Prostate gland (tissue), 2 donors: Measurements from ENCODE around the gene C22orf31. TPM values are rescaled to one million over a fixed set of nuclear protein-coding genes. Genes with fewer than 3 reads are reported as not detected.

Experiments used
- DNase-seq: peaks from one replicate; pipeline ENCODE4 v3.0.0-alpha.2; 2019; ENCODE audit warnings: low spot score
- H3K27ac ChIP-seq, 2 donors: fragments of 200-600 bp; sonication (generic); 2 replicates each; pipeline ENCODE4 v1.5.1; 2017 to 2019
- H3K27me3 ChIP-seq: fragments of 200-600 bp; sonication (generic); replicated peaks from 2 replicates; pipeline ENCODE4 v1.5.1; 2019; ENCODE audit not compliant: insufficient read depth
- H3K36me3 ChIP-seq, 2 donors: fragments of 200-600 bp; sonication (generic); 1 replicate in 1 of 2; 2 replicates in 1 of 2; pipeline versions ENCODE4 v1.5.1 to v1.8.1; 2017 to 2019
- H3K4me1 ChIP-seq: fragments of 200-600 bp; sonication (generic); replicated peaks from 2 replicates; pipeline ENCODE4 v1.5.1; 2019
- H3K4me3 ChIP-seq, 2 donors: fragments of 200-600 bp; sonication (generic); 2 replicates each; pipeline ENCODE4 v1.5.1; 2017 to 2019
- H3K9me3 ChIP-seq: fragments of 200-600 bp; sonication (generic); 2 replicates; pipeline ENCODE4 v1.5.1; 2017
- POLR2A ChIP-seq: fragments of 450-650 bp; IDR thresholded peaks from one replicate; pipeline ENCODE4 v1.6.1; 2016; ENCODE audit warnings: antibody characterized with exemption, mild to moderate bottlenecking
- POLR2AphosphoS5 ChIP-seq: sonication (generic); formaldehyde crosslinking; IDR thresholded peaks from one replicate; pipeline ENCODE4 v1.6.1; 2017; ENCODE audit warnings: antibody characterized with exemption
- WGBS: methylation state at CpG from one replicate; pipeline ENCODE4 v1.1.5; 2018; 5-methylcytosine and 5-hydroxymethylcytosine counted together
- intact Hi-C: fragments of 100-400 bp; cut with DNase I; formaldehyde crosslinking; loops from one replicate; pipeline ENCODE4 v1.14.2; 2022
- total RNA-seq, 2 donors: library from RNA; depleted of rRNA; stranded (reverse); fragments of >200 nt; gene quantifications; one replicate each; pipeline ENCODE4 v1.1.0, GENCODE V29; 2016
- TF ChIP-seq, protein P1 (sequence below), 4 experiments: fragments of 200-600 bp in 2 of 4; fragments of 450-650 bp in 2 of 4; sonication (generic) in 2 of 4; IDR thresholded peaks; 1 replicate in 3 of 4; 2 replicates in 1 of 4; pipeline ENCODE4 v1.5.1; 2016 to 2019; ENCODE audit warnings: antibody characterized with exemption in 4 of 4, mild to moderate bottlenecking in 2 of 4, moderate library complexity in 2 of 4

Gene C22orf31
- total RNA-seq, 2 donors from 2014 or later = 0.36 to 1.4 TPM

DNA sequence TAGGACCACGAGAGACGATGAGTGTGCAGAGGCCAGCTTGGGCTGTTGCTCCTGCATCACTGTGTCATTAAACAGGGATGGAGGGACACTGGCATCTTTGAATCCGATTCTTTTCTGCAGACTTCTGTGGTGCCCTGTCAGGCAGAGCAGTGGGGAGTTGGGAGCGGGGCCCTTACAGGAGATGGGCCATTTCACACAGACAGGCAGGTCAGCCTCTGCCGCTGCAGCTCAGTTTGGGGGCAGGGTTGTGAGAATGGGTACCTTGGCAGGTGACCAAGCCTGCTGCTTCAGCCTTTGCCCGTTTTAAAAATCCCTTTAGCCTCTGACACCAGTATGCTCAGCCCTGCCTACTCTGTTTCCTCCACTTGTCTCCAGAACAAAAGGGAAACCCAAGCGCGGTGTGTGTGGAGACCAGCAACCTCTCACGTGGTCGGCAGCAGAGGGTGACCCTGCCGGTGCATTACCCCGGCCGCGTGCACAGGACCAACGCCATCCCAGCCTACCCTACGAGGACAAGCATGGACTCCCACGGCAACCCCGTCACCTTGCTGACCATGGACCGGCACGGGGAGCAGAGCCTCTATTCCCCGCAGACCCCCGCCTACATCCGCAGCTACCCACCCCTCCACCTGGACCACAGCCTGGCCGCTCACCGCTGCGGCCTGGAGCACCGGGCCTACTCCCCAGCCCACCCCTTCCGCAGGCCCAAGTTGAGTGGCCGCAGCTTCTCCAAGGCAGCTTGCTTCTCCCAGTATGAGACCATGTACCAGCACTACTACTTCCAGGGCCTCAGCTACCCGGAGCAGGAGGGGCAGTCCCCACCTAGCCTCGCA, 12.6 kb downstream of the C22orf31 start:
- H3K4me3 ChIP-seq = no peak overlapping the region
- no peaks in the 10 kb centered on the region for H3K27me3 ChIP-seq
- DNase-seq = no peak
- no peaks in the 10 kb centered on the region for H3K9me3 ChIP-seq
- TF ChIP-seq, protein P1, sequence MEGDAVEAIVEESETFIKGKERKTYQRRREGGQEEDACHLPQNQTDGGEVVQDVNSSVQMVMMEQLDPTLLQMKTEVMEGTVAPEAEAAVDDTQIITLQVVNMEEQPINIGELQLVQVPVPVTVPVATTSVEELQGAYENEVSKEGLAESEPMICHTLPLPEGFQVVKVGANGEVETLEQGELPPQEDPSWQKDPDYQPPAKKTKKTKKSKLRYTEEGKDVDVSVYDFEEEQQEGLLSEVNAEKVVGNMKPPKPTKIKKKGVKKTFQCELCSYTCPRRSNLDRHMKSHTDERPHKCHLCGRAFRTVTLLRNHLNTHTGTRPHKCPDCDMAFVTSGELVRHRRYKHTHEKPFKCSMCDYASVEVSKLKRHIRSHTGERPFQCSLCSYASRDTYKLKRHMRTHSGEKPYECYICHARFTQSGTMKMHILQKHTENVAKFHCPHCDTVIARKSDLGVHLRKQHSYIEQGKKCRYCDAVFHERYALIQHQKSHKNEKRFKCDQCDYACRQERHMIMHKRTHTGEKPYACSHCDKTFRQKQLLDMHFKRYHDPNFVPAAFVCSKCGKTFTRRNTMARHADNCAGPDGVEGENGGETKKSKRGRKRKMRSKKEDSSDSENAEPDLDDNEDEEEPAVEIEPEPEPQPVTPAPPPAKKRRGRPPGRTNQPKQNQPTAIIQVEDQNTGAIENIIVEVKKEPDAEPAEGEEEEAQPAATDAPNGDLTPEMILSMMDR (IDR thresholded peaks at IDR 0.05) = no peak
- TF ChIP-seq POLR2AphosphoS5 (no peak), POLR2A (no peak)
- H3K4me1 ChIP-seq = no peaks in the 10 kb centered on the region
- intact Hi-C loops = no loop called here
- peaks cover 7 to 19% of the 10 kb centered on the region in 2 donors for H3K36me3 ChIP-seq
- H3K27ac ChIP-seq = no peak overlapping the region
- WGBS = 92% methylated on average over 31 of the region's 31 CpGs

DNA sequence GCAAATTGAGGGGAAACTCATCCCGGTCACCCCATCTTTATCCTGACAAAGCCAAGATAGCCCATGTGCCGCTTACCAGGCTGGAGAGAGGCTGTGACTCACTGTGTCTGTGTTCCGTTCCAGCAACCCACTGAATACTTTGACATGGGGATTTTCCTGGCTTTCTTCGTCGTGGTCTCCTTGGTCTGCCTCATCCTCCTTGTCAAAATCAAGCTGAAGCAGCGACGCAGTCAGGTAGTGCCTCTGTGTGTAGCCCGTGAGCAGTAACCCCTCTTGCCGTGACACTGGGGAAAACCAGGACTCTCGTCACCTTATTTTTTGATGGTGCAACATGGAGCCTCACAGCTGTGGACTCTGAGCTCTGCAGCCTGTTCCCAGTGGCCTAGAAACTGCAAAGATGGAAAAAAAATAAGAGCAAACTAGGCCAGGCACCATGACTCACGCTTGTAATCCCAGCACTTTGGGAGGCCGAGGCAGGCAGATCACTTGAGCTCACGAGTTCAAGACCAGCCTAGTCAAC, 16.9 kb downstream of the C22orf31 start:
- Histone ChIP-seq H3K36me3 (peaks cover 7 to 13% of the 10 kb centered on the region in 2 donors), H3K27ac (peak overlapping the region in 1 of 2 donors; percentile 3), H3K4me3 (no peak overlapping the region), H3K9me3 (no peaks in the 10 kb centered on the region), H3K4me1 (no peaks in the 10 kb centered on the region), H3K27me3 (no peaks in the 10 kb centered on the region)
- TF ChIP-seq, protein P1 (IDR thresholded peaks at IDR 0.05) = no peak
- TF ChIP-seq POLR2AphosphoS5 = no peak
- no peak for TF ChIP-seq POLR2A
- WGBS = 68% methylated on average over 13 of the region's 13 CpGs
- intact Hi-C loops = no loop called here
- DNase-seq = no peak

DNA sequence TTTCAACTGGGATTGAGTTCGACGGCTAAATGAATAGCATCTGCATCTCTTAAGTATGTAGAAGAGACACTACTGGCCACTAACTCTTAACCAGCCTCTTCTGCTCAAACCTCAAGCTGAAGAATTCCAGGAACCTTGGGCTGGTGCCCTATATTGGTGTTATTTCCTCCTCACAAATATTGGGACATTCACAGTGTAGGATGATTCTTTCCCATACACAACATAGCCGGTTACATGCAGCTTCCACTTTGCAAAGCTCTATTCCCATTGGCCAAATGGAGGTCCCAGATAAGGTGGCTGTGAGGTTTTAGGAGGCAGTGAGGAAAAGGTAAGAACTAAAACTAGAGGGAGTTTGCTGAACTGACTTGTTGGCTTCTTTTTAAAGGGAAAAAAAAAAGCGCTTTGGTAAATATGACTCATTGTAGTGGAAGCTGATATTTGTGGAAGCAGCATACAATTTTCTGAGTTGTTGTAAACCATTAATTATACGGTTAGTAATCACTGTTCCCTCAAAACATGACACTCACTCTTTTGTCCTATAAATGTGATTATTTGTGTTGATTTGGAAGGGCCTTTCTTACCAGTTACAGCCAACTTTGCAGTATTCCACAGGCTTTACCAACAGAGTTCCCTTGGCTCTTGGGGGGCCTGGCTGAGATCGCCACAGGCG, 17.6 kb downstream of the C22orf31 start:
- no peaks in the 10 kb centered on the region for H3K4me1 ChIP-seq
- 70% methylated on average over 7 of the region's 7 CpGs for WGBS
- H3K4me3 ChIP-seq = no peak overlapping the region
- intact Hi-C loops = no loop called here
- no peaks in the 10 kb centered on the region for H3K9me3 ChIP-seq
- H3K27ac ChIP-seq = peak overlapping the region in 1 of 2 donors; percentile 27
- peaks cover 7 to 8% of the 10 kb centered on the region in 2 donors for H3K36me3 ChIP-seq
- no peaks in the 10 kb centered on the region for H3K27me3 ChIP-seq
- TF ChIP-seq, protein P1 (IDR thresholded peaks at IDR 0.05) = peak in 1 of 4 experiments; percentile 3
- TF ChIP-seq POLR2A (no peak), POLR2AphosphoS5 (no peak)
- DNase-seq = no peak

DNA sequence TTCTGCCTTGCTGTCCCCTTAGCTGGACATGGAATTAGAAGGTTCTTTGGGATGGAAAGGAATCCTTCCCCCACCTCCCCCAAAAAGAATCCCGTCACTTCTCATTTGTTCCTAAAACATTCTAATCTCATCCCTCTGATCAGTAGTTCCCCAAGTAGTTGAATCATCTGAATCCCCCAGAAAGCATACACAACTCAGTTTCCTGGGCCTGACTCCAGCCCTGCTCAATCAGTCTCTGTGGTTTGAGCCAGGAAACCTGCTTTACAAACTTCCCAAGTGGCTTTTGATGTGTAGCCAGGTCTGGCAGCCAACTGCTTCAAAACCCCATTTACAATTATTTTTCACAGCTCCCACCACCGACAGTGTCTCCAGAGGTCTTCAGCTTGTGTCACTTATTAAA, 20.2 kb downstream of the C22orf31 start:
- WGBS = 4% methylated on average over 2 of the region's 2 CpGs
- no peak overlapping the region for H3K4me3 ChIP-seq
- peaks cover 0 to 1% of the 10 kb centered on the region in 2 donors for H3K36me3 ChIP-seq
- H3K27ac ChIP-seq = no peak overlapping the region
- intact Hi-C loops = loop anchor here (2.0 kb wide), 1 partner anchor 187 kb away; no protein-coding TSS in a partner anchor
- no peaks in the 10 kb centered on the region for H3K9me3 ChIP-seq
- no peaks in the 10 kb centered on the region for H3K27me3 ChIP-seq
- H3K4me1 ChIP-seq = peaks cover 3% of the 10 kb centered on the region
- no peak for DNase-seq
- TF ChIP-seq, protein P1 (IDR thresholded peaks at IDR 0.05) = no peak
- TF ChIP-seq POLR2AphosphoS5 (no peak), POLR2A (no peak)
